Mucosa of rectum (tissue), 2 donors: ENCODE data around the gene EML4.
A peak's percentile ranks its signal among the peaks of the same experiment; 100 is the strongest.

Source experiments
- H3K27ac ChIP-seq, 2 donors: one replicate each; pipeline ENCODE4 v1.7.0; 2013; ENCODE audit warnings: inconsistent platforms in 2 of 2, low read depth in 2 of 2, low read length in 2 of 2
- H3K27me3 ChIP-seq, 2 donors: one replicate each; pipeline ENCODE4 v1.7.0; 2013; ENCODE audit warnings: low read length in 2 of 2; ENCODE audit not compliant: control insufficient read depth in 2 of 2, insufficient read depth in 2 of 2
- H3K36me3 ChIP-seq, 2 donors: one replicate each; pipeline ENCODE4 v1.7.0; 2013; ENCODE audit warnings: low read length in 2 of 2; ENCODE audit not compliant: control insufficient read depth in 2 of 2, insufficient read depth in 2 of 2
- H3K4me1 ChIP-seq, 2 donors: one replicate each; pipeline ENCODE4 v1.7.0; 2013; ENCODE audit warnings: low read length in 2 of 2, mild to moderate bottlenecking in 1 of 2; ENCODE audit not compliant: control insufficient read depth in 2 of 2, insufficient read depth in 2 of 2
- H3K4me3 ChIP-seq, 2 donors: one replicate each; pipeline ENCODE4 v1.7.0; 2013; ENCODE audit warnings: low read length in 2 of 2
- H3K9ac ChIP-seq, 2 donors: one replicate each; pipeline ENCODE4 v1.7.0; 2013; ENCODE audit warnings: low read length in 2 of 2, low read depth in 1 of 2, mild to moderate bottlenecking in 1 of 2
- H3K9me3 ChIP-seq, 2 donors: one replicate each; pipeline ENCODE4 v1.7.0; 2013; ENCODE audit warnings: low read length in 2 of 2; ENCODE audit not compliant: control insufficient read depth in 2 of 2
- donor health status: healthy.
- donor health status: Normal muscosa, but diverticular disease.

Gene EML4

GRCh38 chr2:42138163-42139015 lies 30.8 kb upstream of the EML4 start:
- no peaks in the 10 kb centered on the region for H3K36me3 ChIP-seq
- H3K4me3 ChIP-seq: no peak overlapping the region
- no peak overlapping the region for H3K9ac ChIP-seq
- H3K27me3 ChIP-seq: no peaks in the 10 kb centered on the region
- H3K9me3 ChIP-seq: no peaks in the 10 kb centered on the region
- peaks cover 8 to 19% of the 10 kb centered on the region in 2 donors for H3K4me1 ChIP-seq
- no peak overlapping the region for H3K27ac ChIP-seq

- Histone ChIP-seq H3K9ac (no peak overlapping the region), H3K27me3 (no peaks in the 10 kb centered on the region), H3K36me3 (no peaks in the 10 kb centered on the region), H3K9me3 (no peaks in the 10 kb centered on the region), H3K4me1 (peaks cover 7 to 15% of the 10 kb centered on the region in 2 donors), H3K4me3 (no peak overlapping the region), H3K27ac (no peak overlapping the region)
These were observed 30.1 kb upstream of the EML4 start for GRCh38 chr2:42139101-42139500.

GRCh38 chr2:42140496-42140895 lies 28.7 kb upstream of the EML4 start:
- H3K27me3 ChIP-seq: no peaks in the 10 kb centered on the region
- H3K9me3 ChIP-seq: no peaks in the 10 kb centered on the region
- H3K27ac ChIP-seq: no peak overlapping the region
- H3K36me3 ChIP-seq: no peaks in the 10 kb centered on the region
- H3K4me3 ChIP-seq: no peak overlapping the region
- H3K9ac ChIP-seq: no peak overlapping the region
- H3K4me1 ChIP-seq: peaks cover 7 to 15% of the 10 kb centered on the region in 2 donors

- Histone ChIP-seq H3K36me3 (no peaks in the 10 kb centered on the region), H3K27ac (peak overlapping the region; percentile 4 to 53), H3K4me1 (peaks cover 7 to 15% of the 10 kb centered on the region in 2 donors), H3K9ac (peak overlapping the region in 1 of 2 donors; percentile 53), H3K27me3 (no peaks in the 10 kb centered on the region), H3K9me3 (no peaks in the 10 kb centered on the region), H3K4me3 (peak overlapping the region; percentile 37 to 38)
These were observed 27.2 kb upstream of the EML4 start for GRCh38 chr2:42141687-42142546.

- no peak overlapping the region for H3K4me3 ChIP-seq
- no peak overlapping the region for H3K27ac ChIP-seq
- no peak overlapping the region for H3K9ac ChIP-seq
- no peaks in the 10 kb centered on the region for H3K9me3 ChIP-seq
- H3K36me3 ChIP-seq: no peaks in the 10 kb centered on the region
- peaks cover 7 to 12% of the 10 kb centered on the region in 2 donors for H3K4me1 ChIP-seq
- no peaks in the 10 kb centered on the region for H3K27me3 ChIP-seq
These were observed 26.5 kb upstream of the EML4 start for GRCh38 chr2:42142547-42143184.

- Histone ChIP-seq H3K9me3 (no peaks in the 10 kb centered on the region), H3K27ac (no peak overlapping the region), H3K36me3 (no peaks in the 10 kb centered on the region), H3K4me3 (no peak overlapping the region), H3K4me1 (no peaks in the 10 kb centered on the region), H3K27me3 (no peaks in the 10 kb centered on the region), H3K9ac (no peak overlapping the region)
These were observed 21.4 kb upstream of the EML4 start for GRCh38 chr2:42147641-42148274.

- no peaks in the 10 kb centered on the region for H3K27me3 ChIP-seq
- no peaks in the 10 kb centered on the region for H3K4me1 ChIP-seq
- no peak overlapping the region for H3K4me3 ChIP-seq
- no peaks in the 10 kb centered on the region for H3K9me3 ChIP-seq
- H3K36me3 ChIP-seq: no peaks in the 10 kb centered on the region
- no peak overlapping the region for H3K27ac ChIP-seq
- H3K9ac ChIP-seq: no peak overlapping the region
These were observed 19.0 kb upstream of the EML4 start for GRCh38 chr2:42150159-42150558.

GRCh38 chr2:42153944-42154581 lies 15.1 kb upstream of the EML4 start:
- no peak overlapping the region for H3K9ac ChIP-seq
- H3K9me3 ChIP-seq: no peaks in the 10 kb centered on the region
- H3K36me3 ChIP-seq: no peaks in the 10 kb centered on the region
- no peak overlapping the region for H3K27ac ChIP-seq
- no peaks in the 10 kb centered on the region for H3K4me1 ChIP-seq
- H3K4me3 ChIP-seq: no peak overlapping the region
- H3K27me3 ChIP-seq: no peaks in the 10 kb centered on the region

GRCh38 chr2:42156721-42157120 lies 12.4 kb upstream of the EML4 start:
- H3K36me3 ChIP-seq: no peaks in the 10 kb centered on the region
- H3K4me1 ChIP-seq: no peaks in the 10 kb centered on the region
- no peak overlapping the region for H3K9ac ChIP-seq
- no peak overlapping the region for H3K4me3 ChIP-seq
- H3K27ac ChIP-seq: no peak overlapping the region
- no peaks in the 10 kb centered on the region for H3K9me3 ChIP-seq
- no peaks in the 10 kb centered on the region for H3K27me3 ChIP-seq
